Gastrocnemius medialis (tissue), 4 donors: ENCODE measurements around the gene OLFM4. TPM values are rescaled to one million over a fixed set of nuclear protein-coding genes. Genes with fewer than 3 reads are reported as not detected.
A peak's percentile ranks its signal among the peaks of the same experiment; 100 is the strongest.

Experiments
- ATAC-seq, 2 donors: fragments of 150-250 bp; one replicate each; pipeline ENCODE4 v1.9.1; 2016
- DNase-seq, 2 donors: peaks; one replicate each; pipeline ENCODE4 v3.0.0-alpha.2; 2019
- H3K27ac ChIP-seq, 4 donors: fragments of 200-600 bp; sonication (generic); 1 replicate in 1 of 4; 2 replicates in 3 of 4; pipeline ENCODE4 v1.5.1; 2016 to 2018; ENCODE audit warnings: mild to moderate bottlenecking in 2 of 4, moderate library complexity in 1 of 4
- H3K27me3 ChIP-seq, 3 donors: fragments of 200-600 bp; sonication (generic) in 2 of 3; 1 replicate in 1 of 3; 2 replicates in 2 of 3; pipeline versions ENCODE4 v1.5.1 to v1.6.0; 2016 to 2019; ENCODE audit warnings: mild to moderate bottlenecking in 1 of 3, moderate library complexity in 1 of 3
- H3K36me3 ChIP-seq, 2 donors: fragments of 200-600 bp; sonication (generic) in 1 of 2; one replicate each; pipeline ENCODE4 v1.5.1; 2017 to 2018
- H3K4me1 ChIP-seq, 2 donors: fragments of 200-600 bp; sonication (generic) in 1 of 2; one replicate each; pipeline ENCODE4 v1.5.1; 2016 to 2017; ENCODE audit warnings: mild to moderate bottlenecking in 2 of 2
- H3K4me3 ChIP-seq, 4 donors: fragments of 200-600 bp; sonication (generic) in 3 of 4; 1 replicate in 1 of 4; 2 replicates in 3 of 4; pipeline ENCODE4 v1.5.1; 2016 to 2019; ENCODE audit warnings: mild to moderate bottlenecking in 2 of 4
- H3K9me3 ChIP-seq, 3 donors: fragments of 200-600 bp; sonication (generic) in 2 of 3; 1 replicate in 1 of 3; 2 replicates in 2 of 3; pipeline ENCODE4 v1.5.1; 2016 to 2019
- CTCF ChIP-seq, 5 experiments: fragments of 450-650 bp in 3 of 5; fragments of 200-600 bp in 2 of 5; sonication (generic) in 2 of 5; IDR thresholded peaks in 4 of 5; conservative IDR thresholded peaks in 1 of 5; 1 replicate in 4 of 5; 2 replicates in 1 of 5; pipeline ENCODE4 v1.5.1; 2016 to 2019; ENCODE audit warnings: antibody characterized with exemption in 5 of 5, mild to moderate bottlenecking in 3 of 5, moderate library complexity in 3 of 5
- POLR2A ChIP-seq, 2 donors: fragments of 450-650 bp; IDR thresholded peaks; one replicate each; pipeline ENCODE4 v1.6.1; 2017; ENCODE audit warnings: antibody characterized with exemption in 2 of 2, mild to moderate bottlenecking in 2 of 2, moderate library complexity in 2 of 2
- in situ Hi-C, 4 donors: fragments of 200-750 bp; cut with MboI; loops; one replicate each; pipeline versions ENCODE4 v1.15.0 to v1.8.0; 2017; ENCODE audit warnings: low sequenced_read_pairs in 4 of 4
- intact Hi-C: fragments of 100-400 bp; cut with DNase I; formaldehyde crosslinking; loops from one replicate; pipeline ENCODE4 v1.15.1; 2023; ENCODE audit warnings: low total_unique reads
- total RNA-seq, 4 donors: library from RNA; depleted of rRNA; stranded (reverse); fragments of >200 nt; gene quantifications; one replicate each; pipeline versions ENCODE4 v1.1.0 to v1.2.3, GENCODE V29; 2016

The OLFM4 gene
- total RNA-seq, 4 donors from 2014 or later, result 0.07 to 1.6 (median 0.85) TPM

- H3K27ac ChIP-seq, result no peak overlapping the region
- peaks cover 0 to 3% (median 0%) of the 10 kb centered on the region in 3 donors for H3K27me3 ChIP-seq
- ATAC-seq, result peak in 1 of 2 donors; percentile 51
- intact Hi-C loops (no loop called here), in situ Hi-C loops (no loop called here)
- DNase-seq, result peak in 1 of 2 donors; percentile 18
- no peak overlapping the region for H3K4me3 ChIP-seq
- no peaks in the 10 kb centered on the region for H3K36me3 ChIP-seq
- no peaks in the 10 kb centered on the region for H3K4me1 ChIP-seq
- TF ChIP-seq CTCF (IDR thresholded peaks at IDR 0.05 in 4 of 5, conservative IDR thresholded peaks at IDR 0.05 in 1 of 5) (no peak), POLR2A (IDR thresholded peaks at IDR 0.05) (no peak)
- H3K9me3 ChIP-seq, result no peaks in the 10 kb centered on the region
These were observed 40.2 kb downstream of the OLFM4 start for GRCh38 chr13:53068585-53069520.

- intact Hi-C loops, result no loop called here
These were observed 41.2 kb downstream of the OLFM4 start for GRCh38 chr13:53069800-53070199.

GRCh38 chr13:53073711-53074110 is 45.1 kb downstream of the OLFM4 start:
- Histone ChIP-seq H3K27me3 (no peaks in the 10 kb centered on the region), H3K27ac (no peak overlapping the region), H3K4me3 (no peak overlapping the region), H3K4me1 (no peaks in the 10 kb centered on the region), H3K36me3 (no peaks in the 10 kb centered on the region), H3K9me3 (no peaks in the 10 kb centered on the region)
- intact Hi-C loops (no loop called here), in situ Hi-C loops (no loop called here)
- DNase-seq (no peak), ATAC-seq (no peak)
- TF ChIP-seq CTCF (IDR thresholded peaks at IDR 0.05 in 4 of 5, conservative IDR thresholded peaks at IDR 0.05 in 1 of 5), result no peak
- no peak for TF ChIP-seq POLR2A (IDR thresholded peaks at IDR 0.05)

More at GRCh38 chr13:53069800-53070199, 41.2 kb downstream of the OLFM4 start:
- TF ChIP-seq CTCF (IDR thresholded peaks at IDR 0.05 in 4 of 5, conservative IDR thresholded peaks at IDR 0.05 in 1 of 5) (no peak), POLR2A (IDR thresholded peaks at IDR 0.05) (no peak)
- Histone ChIP-seq H3K4me3 (no peak overlapping the region), H3K4me1 (no peaks in the 10 kb centered on the region), H3K9me3 (no peaks in the 10 kb centered on the region), H3K27ac (no peak overlapping the region), H3K27me3 (peaks cover 0 to 3% (median 0%) of the 10 kb centered on the region in 3 donors), H3K36me3 (no peaks in the 10 kb centered on the region)
- no peak for ATAC-seq
- no peak for DNase-seq
- in situ Hi-C loops, result no loop called here

- no peak for DNase-seq
- Histone ChIP-seq H3K4me1 (no peaks in the 10 kb centered on the region), H3K36me3 (no peaks in the 10 kb centered on the region), H3K27ac (no peak overlapping the region), H3K9me3 (no peaks in the 10 kb centered on the region), H3K4me3 (no peak overlapping the region), H3K27me3 (no peaks in the 10 kb centered on the region)
- in situ Hi-C loops, result no loop called here
- TF ChIP-seq POLR2A (IDR thresholded peaks at IDR 0.05) (no peak), CTCF (IDR thresholded peaks at IDR 0.05 in 4 of 5, conservative IDR thresholded peaks at IDR 0.05 in 1 of 5) (no peak)
- intact Hi-C loops, result no loop called here
- no peak for ATAC-seq
These were observed 45.5 kb downstream of the OLFM4 start for GRCh38 chr13:53074114-53074513.
